Renal pelvis (tissue), 4 donors: ENCODE results near the gene GSTA1. TPM values are rescaled to one million over a fixed set of nuclear protein-coding genes. Genes with fewer than 3 reads are reported as not detected.
"Not testable (repeated sequence)": the region's sequence is repeated elsewhere in the genome, so short reads cannot be mapped to it uniquely, and the experiment has no call there.

ENCODE experiments used
- DNase-seq: peaks from one replicate; pipeline ENCODE4 v3.0.0-alpha.2; 2013
- polyA plus RNA-seq, 3 donors: library from polyadenylated mRNA; unstranded; fragments of 120-200 nt; gene quantifications; one replicate each; pipeline ENCODE4 v1.2.1, GENCODE V29; 2013; ENCODE audit not compliant: insufficient read length in 3 of 3

GSTA1 gene
- polyA plus RNA-seq, 3 donors = 1.2 to 1.3 (median 1.2) TPM

GRCh38 chr6:52761673-52762491 lies 41.7 kb downstream of the GSTA1 start:
- DNase-seq = peak; percentile 2

- DNase-seq = no peak
Measured at GRCh38 chr6:52760105-52760765, 43.4 kb downstream of the GSTA1 start.

DNA sequence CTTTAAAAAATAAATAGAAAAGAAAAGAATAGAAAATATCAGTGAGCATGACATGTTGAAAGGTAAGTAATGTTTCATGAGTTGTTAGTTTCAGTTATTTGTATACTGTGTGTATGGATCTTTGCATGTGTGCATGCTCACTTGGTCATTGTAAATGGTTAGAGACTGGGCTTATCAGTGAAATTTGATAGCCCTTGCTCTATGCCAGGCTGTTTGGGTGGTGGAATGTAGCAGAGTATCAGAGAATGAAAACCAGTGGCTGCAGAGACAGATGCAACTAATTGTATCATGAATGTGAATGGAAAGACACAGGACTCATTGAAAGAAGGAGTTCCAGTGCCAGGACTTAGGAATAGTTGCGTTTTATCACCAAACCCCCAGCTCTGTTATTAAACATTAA lies 44.5 kb downstream of the GSTA1 start:
- no peak for DNase-seq

GRCh38 chr6:52757651-52758338 lies 45.8 kb downstream of the GSTA1 start:
- not testable (repeated sequence) for DNase-seq

DNA sequence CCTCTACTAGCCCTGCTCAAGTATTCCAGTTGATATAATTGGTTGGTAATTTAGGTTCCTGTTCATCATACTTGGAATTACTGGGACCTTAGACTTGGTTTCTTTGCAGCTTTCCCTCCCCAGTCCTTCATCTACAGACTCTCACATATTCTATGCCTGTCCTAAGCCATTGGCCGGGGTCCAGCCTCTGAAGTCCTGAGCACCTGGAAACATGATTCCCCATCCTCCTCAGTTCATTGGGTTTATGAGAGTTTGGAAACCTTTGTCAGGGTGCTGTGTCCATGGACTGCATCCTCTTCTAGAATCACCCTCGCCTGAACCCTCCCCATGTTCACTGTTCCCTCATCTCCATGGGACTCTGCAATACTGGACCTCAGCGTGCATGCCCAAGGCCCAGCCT lies 49.2 kb downstream of the GSTA1 start:
- DNase-seq = no peak

DNA sequence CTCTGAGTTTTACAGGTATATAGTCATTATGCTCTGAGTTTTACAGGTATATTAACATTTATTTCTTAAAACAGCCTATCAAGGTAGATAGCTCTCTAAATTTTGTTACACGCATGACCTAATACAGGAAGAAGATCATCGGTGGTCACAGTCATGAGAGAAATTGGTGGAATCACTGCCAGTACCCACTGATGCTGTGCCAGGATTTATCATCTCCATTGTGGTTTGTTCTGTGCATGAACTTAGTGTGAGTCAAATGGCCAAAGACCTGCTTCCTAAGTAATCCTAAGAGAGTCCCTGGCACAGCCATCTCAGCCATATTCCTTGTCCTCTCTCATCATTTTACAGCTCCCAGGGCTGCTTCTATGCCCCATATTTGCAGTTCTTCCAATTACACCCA lies 50.5 kb downstream of the GSTA1 start:
- not testable (repeated sequence) for DNase-seq

DNA sequence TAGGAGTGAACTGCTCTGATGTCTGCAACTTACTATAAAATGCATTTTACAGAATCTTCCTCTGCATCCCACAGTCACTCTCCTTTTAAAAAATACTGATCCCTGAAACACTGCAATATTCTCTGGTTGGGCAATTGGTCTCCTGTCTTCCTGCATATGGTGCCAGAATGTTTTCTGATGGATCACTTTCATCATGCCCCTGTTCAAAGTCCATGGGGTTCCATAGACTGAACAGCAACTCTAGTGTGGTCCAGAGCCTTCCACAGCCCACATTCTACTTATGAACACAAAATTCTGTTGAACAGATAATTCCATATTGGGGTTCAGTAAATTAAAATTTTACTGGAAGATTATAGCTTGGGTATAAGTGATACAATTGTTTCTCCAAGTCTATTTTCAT lies 51.3 kb downstream of the GSTA1 start:
- no peak for DNase-seq

- DNase-seq = no peak
Measured at GRCh38 chr6:52749556-52750152, 54.0 kb downstream of the GSTA1 start.

DNA sequence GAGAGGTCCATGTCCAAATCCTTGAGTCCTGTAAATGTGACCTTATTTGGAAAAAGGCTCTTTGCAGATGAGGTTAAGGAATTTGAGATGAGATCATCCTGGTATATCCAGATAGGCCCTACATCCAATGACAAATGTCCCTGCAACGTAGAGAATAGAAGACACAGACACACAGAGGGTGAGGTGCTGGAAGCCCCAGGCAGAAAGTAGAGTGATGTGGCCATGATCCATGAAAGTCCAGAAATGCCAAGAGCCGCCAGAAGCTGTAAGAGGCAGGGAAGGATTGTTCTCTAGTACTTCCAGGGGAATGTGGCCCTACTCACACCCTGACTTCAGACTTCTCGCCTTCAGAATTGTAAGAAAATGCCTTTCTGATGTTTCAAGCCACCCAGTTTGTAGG lies 56.3 kb downstream of the GSTA1 start:
- DNase-seq = peak; percentile 28

- DNase-seq = no peak
Measured at GRCh38 chr6:52746213-52746612, 57.4 kb downstream of the GSTA1 start.

DNA sequence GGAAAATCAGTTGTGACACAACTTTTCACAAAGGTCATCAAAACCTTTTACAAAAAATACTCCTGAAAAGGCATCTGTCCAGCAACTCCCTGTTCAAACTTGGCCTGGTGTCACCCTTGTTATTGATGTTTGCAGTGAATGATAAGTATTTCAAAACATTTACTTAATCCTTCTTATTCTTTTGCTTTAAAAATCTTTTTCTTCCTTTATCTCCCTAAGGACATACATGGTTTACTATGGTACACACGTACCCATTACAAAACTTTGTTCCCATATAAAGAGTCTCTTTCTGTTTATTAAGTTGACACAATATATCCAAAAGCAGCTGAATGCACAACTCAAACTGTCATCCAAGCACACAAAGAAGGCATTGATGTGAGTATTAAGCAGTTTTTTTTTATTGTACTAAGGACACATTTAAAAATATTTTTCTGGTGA lies 57.8 kb downstream of the GSTA1 start:
- no peak for DNase-seq

GRCh38 chr6:52741872-52742271 lies 61.7 kb downstream of the GSTA1 start:
- DNase-seq = no peak

Other genes starting within 250 kb of the GSTA1 start
- gene TRAM2, start 226.8 kb downstream of the GSTA1 start, polyA plus RNA-seq = 10 to 100 TPM; 45.3 to 57.1 (median 50.9) TPM
- gene TMEM14A, start 132.7 kb downstream of the GSTA1 start, polyA plus RNA-seq = 10 to 100 TPM; 40.4 to 43.3 (median 42.3) TPM
- under 1 TPM; 0.27 to 0.36 (median 0.34) TPM for gene GSTA2, start 40.3 kb downstream of the GSTA1 start, polyA plus RNA-seq
- gene GSTA5, start 37.0 kb upstream of the GSTA1 start, polyA plus RNA-seq = not detected
- under 1 TPM in 1 of 3 donors, not detected in 2; 0.27 TPM for gene GSTA3, start 105.9 kb upstream of the GSTA1 start, polyA plus RNA-seq
- gene GSTA4, start 191.5 kb upstream of the GSTA1 start, polyA plus RNA-seq = 100 to 1,000 TPM in 2 of 3 donors, 10 to 100 TPM in 1; 96.9 to 111 (median 105) TPM